H1 (cell line): Measurements from ENCODE around the gene SLCO4C1. TPM values are rescaled to one million over a fixed set of nuclear protein-coding genes. Genes with fewer than 3 reads are reported as not detected.
A peak's percentile ranks its signal among the peaks of the same experiment; 100 is the strongest.

ENCODE experiments used
- CTCF ChIA-PET: fragments of 300-600 bp; sonication (Branson Sonifier 250); formaldehyde crosslinking; loops from one replicate; lab custom pipeline; 2021; ENCODE audit not compliant: partially characterized antibody; lab: Charles Lee
- POLR2A ChIA-PET: fragments of 300-600 bp; sonication (Branson Sonifier 250); formaldehyde crosslinking; loops from one replicate; lab custom pipeline; 2021; ENCODE audit warnings: inconsistent platforms; ENCODE audit not compliant: partially characterized antibody; lab: Charles Lee
- DNase-seq, 2 experiments: peaks; one replicate each; pipeline versions ENCODE4 v3.0.0 to v3.0.0-alpha.2; 2010 to 2022; ENCODE audit warnings: low spot score in 2 of 2, low read depth in 1 of 2, mixed read lengths in 1 of 2
- FAIRE-seq: peaks from 2 replicates; lab custom pipeline; 2011; peaks lifted over from hg19 to GRCh38; lab: Jason Lieb, UNC
- H2AFZ ChIP-seq: 2 replicates; pipeline ENCODE4 v1.8.1; 2012; ENCODE audit warnings: low read length, inconsistent platforms
- H2AK5ac ChIP-seq: 2 replicates; pipeline ENCODE4 v1.6.1; 2013; ENCODE audit warnings: low read depth, low read length
- H2BK120ac ChIP-seq: replicated peaks from 2 replicates; pipeline ENCODE3; 2013; ENCODE audit warnings: low read depth, low read length, inconsistent platforms
- H2BK12ac ChIP-seq: 2 replicates; pipeline ENCODE4 v1.6.1; 2013; ENCODE audit warnings: low read depth, low read length
- H2BK15ac ChIP-seq: 2 replicates; pipeline ENCODE4 v1.6.1; 2013; ENCODE audit warnings: low read length
- H2BK20ac ChIP-seq: 2 replicates; pipeline ENCODE4 v1.6.1; 2013; ENCODE audit warnings: low read length
- H2BK5ac ChIP-seq: 2 replicates; pipeline ENCODE4 v1.6.1; 2013; ENCODE audit warnings: low read depth, low read length
- H3K14ac ChIP-seq: 2 replicates; pipeline ENCODE4 v1.6.1; 2013; ENCODE audit warnings: inconsistent platforms; ENCODE audit not compliant: insufficient read length
- H3K18ac ChIP-seq: 2 replicates; pipeline ENCODE4 v1.6.1; 2013; ENCODE audit warnings: low read length; ENCODE audit errors: extremely low read depth
- H3K23ac ChIP-seq: 2 replicates; pipeline ENCODE4 v1.6.1; 2013; ENCODE audit warnings: inconsistent platforms; ENCODE audit not compliant: insufficient read length
- H3K23me2 ChIP-seq: 2 replicates; pipeline ENCODE4 v1.6.1; 2013; ENCODE audit warnings: low read depth, low read length
- H3K27ac ChIP-seq: 2 replicates; pipeline ENCODE4 v1.6.1; 2011; ENCODE audit warnings: low read depth, low read length, inconsistent platforms
- H3K27me3 ChIP-seq, 4 experiments: replicated peaks in 1 of 4; 1 replicate in 1 of 4; 2 replicates in 3 of 4; pipeline versions ENCODE4 v1.6.1 to v1.8.1; 2011 to 2013; ENCODE audit warnings: low read length in 3 of 4, mild to moderate bottlenecking in 3 of 4, inconsistent platforms in 2 of 4, mixed read lengths in 2 of 4, moderate library complexity in 1 of 4; ENCODE audit not compliant: control insufficient read depth in 3 of 4, insufficient read depth in 3 of 4; ENCODE audit errors: extremely low read depth in 1 of 4
- H3K36me3 ChIP-seq, 4 experiments: 2 replicates each; pipeline versions ENCODE4 v1.6.1 to v1.8.1; 2011 to 2013; ENCODE audit warnings: mild to moderate bottlenecking in 4 of 4, low read length in 3 of 4, moderate library complexity in 2 of 4, control low read depth in 1 of 4, inconsistent platforms in 1 of 4; ENCODE audit not compliant: insufficient read depth in 4 of 4, control insufficient read depth in 2 of 4
- H3K4ac ChIP-seq: replicated peaks from 2 replicates; pipeline ENCODE3; 2013; ENCODE audit warnings: low read length, low read depth, mixed read lengths, inconsistent platforms; ENCODE audit not compliant: insufficient read length
- H3K4me1 ChIP-seq, 4 experiments: replicated peaks in 1 of 4; 1 replicate in 1 of 4; 2 replicates in 3 of 4; pipeline versions ENCODE4 v1.6.1 to v1.8.1; 2011 to 2013; ENCODE audit warnings: low read length in 3 of 4, inconsistent platforms in 2 of 4, mixed read lengths in 1 of 4; ENCODE audit not compliant: insufficient read depth in 4 of 4, control insufficient read depth in 3 of 4
- H3K4me2 ChIP-seq, 2 experiments: 2 replicates each; pipeline versions ENCODE4 v1.6.1 to v1.8.1; 2011 to 2013; ENCODE audit warnings: low read depth in 2 of 2, low read length in 2 of 2, control low read depth in 1 of 2, inconsistent platforms in 1 of 2, mild to moderate bottlenecking in 1 of 2; ENCODE audit not compliant: insufficient read depth in 1 of 2
- H3K4me3 ChIP-seq, 4 experiments: fragments of 200-600, 300-600 bp in 1 of 4; sonication (generic), shearing (Covaris generic), sonication (Bioruptor Twin) in 1 of 4; 2 replicates each; pipeline versions ENCODE4 v1.5.1 to v1.8.1; 2011 to 2016; ENCODE audit warnings: low read length in 4 of 4, low read depth in 3 of 4, control low read depth in 2 of 4, inconsistent platforms in 2 of 4, mild to moderate bottlenecking in 2 of 4, mixed read lengths in 1 of 4, moderate library complexity in 1 of 4; ENCODE audit not compliant: insufficient read depth in 2 of 4; ENCODE audit errors: extremely low read depth in 1 of 4
- H3K56ac ChIP-seq: replicated peaks from 2 replicates; pipeline ENCODE3; 2013; ENCODE audit warnings: low read depth, mild to moderate bottlenecking, mixed read lengths, low read length, inconsistent platforms; ENCODE audit not compliant: insufficient read length
- H3K79me1 ChIP-seq: 2 replicates; pipeline ENCODE4 v1.6.1; 2013; ENCODE audit warnings: low read depth, low read length, control low read depth
- H3K79me2 ChIP-seq, 2 experiments: 2 replicates each; pipeline versions ENCODE4 v1.6.1 to v1.8.1; 2012 to 2013; ENCODE audit warnings: low read length in 2 of 2, mild to moderate bottlenecking in 2 of 2, inconsistent platforms in 1 of 2; ENCODE audit not compliant: insufficient read depth in 2 of 2, control insufficient read depth in 1 of 2
- H3K9ac ChIP-seq, 4 experiments: replicated peaks in 1 of 4; 1 replicate in 1 of 4; 2 replicates in 3 of 4; pipeline versions ENCODE4 v1.6.1 to v1.8.1; 2011 to 2013; ENCODE audit warnings: low read depth in 3 of 4, low read length in 3 of 4, control low read depth in 2 of 4, mild to moderate bottlenecking in 2 of 4, moderate library complexity in 2 of 4, inconsistent platforms in 1 of 4; ENCODE audit errors: extremely low read depth in 1 of 4
- H3K9me3 ChIP-seq, 2 experiments: 2 replicates each; pipeline versions ENCODE4 v1.6.1 to v1.8.1; 2012 to 2013; ENCODE audit warnings: mild to moderate bottlenecking in 2 of 2, moderate library complexity in 2 of 2, control low read depth in 1 of 2, inconsistent platforms in 1 of 2, low read depth in 1 of 2, low read length in 1 of 2, mixed read lengths in 1 of 2; ENCODE audit not compliant: insufficient read depth in 2 of 2
- H4K20me1 ChIP-seq, 2 experiments: replicated peaks in 1 of 2; 2 replicates each; pipeline versions ENCODE3 to v1.8.1; 2011 to 2013; ENCODE audit warnings: inconsistent platforms in 2 of 2, low read length in 2 of 2, mild to moderate bottlenecking in 1 of 2; ENCODE audit not compliant: insufficient read depth in 2 of 2, control insufficient read depth in 1 of 2
- H4K5ac ChIP-seq: 2 replicates; pipeline ENCODE4 v1.6.1; 2013; ENCODE audit warnings: low read length, low read depth, mixed read lengths, inconsistent platforms; ENCODE audit not compliant: insufficient read length
- H4K8ac ChIP-seq: 2 replicates; pipeline ENCODE4 v1.8.0; 2013; ENCODE audit warnings: mild to moderate bottlenecking, moderate library complexity, low read length, inconsistent platforms; ENCODE audit not compliant: insufficient read depth; ENCODE audit errors: extremely low read depth
- H4K91ac ChIP-seq: replicated peaks from 2 replicates; pipeline ENCODE3; 2013; ENCODE audit warnings: low read length, mixed read lengths, inconsistent platforms; ENCODE audit not compliant: insufficient read length
- CEBPB ChIP-seq: IDR thresholded peaks from 2 replicates; pipeline ENCODE4 v1.6.1; 2012; ENCODE audit warnings: low read depth, low read length
- CHD1 ChIP-seq: IDR thresholded peaks from 2 replicates; pipeline ENCODE4 v1.6.1; 2012; ENCODE audit warnings: low read depth, low read length, improper control_type of control experiment
- PHF8 ChIP-seq: fragments of 200-600 bp; sonication (generic); conservative IDR thresholded peaks from 2 replicates; pipeline ENCODE4 v1.7.1; 2012; ENCODE audit warnings: low read depth, mild to moderate bottlenecking, inconsistent platforms, low read length, moderate library complexity
- POLR2A ChIP-seq, 2 experiments: IDR thresholded peaks; 1 replicate in 1 of 2; 2 replicates in 1 of 2; pipeline ENCODE4 v1.6.1; 2011; ENCODE audit warnings: low read depth in 2 of 2, low read length in 2 of 2, mild to moderate bottlenecking in 2 of 2; ENCODE audit errors: control extremely low read depth in 1 of 2
- RAD21 ChIP-seq, 2 experiments: IDR thresholded peaks in 1 of 2; conservative IDR thresholded peaks in 1 of 2; 2 replicates each; pipeline ENCODE4 v1.6.1; 2011; ENCODE audit warnings: low read depth in 2 of 2, low read length in 2 of 2, improper control_type of control experiment in 1 of 2, inconsistent platforms in 1 of 2, mild to moderate bottlenecking in 1 of 2, moderate library complexity in 1 of 2
- TAF1 ChIP-seq: IDR thresholded peaks from 2 replicates; pipeline ENCODE4 v1.6.1; 2011; ENCODE audit warnings: mild to moderate bottlenecking, low read depth, low read length
- TAF7 ChIP-seq: optimal IDR thresholded peaks from 2 replicates; pipeline ENCODE3; 2011; ENCODE audit warnings: low read depth, mild to moderate bottlenecking, inconsistent platforms, low read length, moderate library complexity, borderline replicate concordance
- TCF12 ChIP-seq: IDR thresholded peaks from 2 replicates; pipeline ENCODE4 v1.6.1; 2011; ENCODE audit warnings: low read depth, mild to moderate bottlenecking, low read length
- TEAD4 ChIP-seq: IDR thresholded peaks from 2 replicates; pipeline ENCODE4 v1.6.1; 2012; ENCODE audit warnings: low read depth, low read length, inconsistent platforms, mixed read lengths
- WGBS, 2 experiments: shearing (Covaris generic) in 1 of 2; methylation state at CpG; one replicate each; pipeline versions ENCODE4 v1.1.6 to v1.1.7; 2013 to 2015; ENCODE audit warnings: low lambda C conversion rate in 2 of 2, mixed read lengths in 2 of 2, inconsistent platforms in 1 of 2, low coverage in 1 of 2, missing lambda C conversion rate in 1 of 2; ENCODE audit not compliant: insufficient replicate concordance in 2 of 2, insufficient coverage in 1 of 2, insufficient read length in 1 of 2; ENCODE audit errors: extremely low coverage in 1 of 2, missing lambda C conversion rate in 1 of 2; 5-methylcytosine and 5-hydroxymethylcytosine counted together
- long read RNA-seq, 2 experiments: library from RNA in 1 of 2; library from capped mRNA in 1 of 2; stranded (forward); transcript quantifications; one replicate each; pipeline ENCODE4 v2.0.0, GENCODE V29; 2021; ENCODE audit warnings: inconsistent platforms in 1 of 2
- polyA minus RNA-seq, 3 experiments: library from RNA; depleted of rRNA, polyadenylated mRNA; stranded (reverse); fragments of >200 nt; gene quantifications; 1 replicate in 2 of 3; 2 replicates in 1 of 3; pipeline ENCODE4 v1.2.3, GENCODE V29; 2011
- polyA plus RNA-seq, 7 experiments: library from polyadenylated mRNA; depleted of rRNA in 3 of 7; stranded (reverse) in 5 of 7; unstranded in 2 of 7; fragments of >200 nt in 5 of 7; fragments of 200-250 nt in 2 of 7; gene quantifications; 1 replicate in 5 of 7; 2 replicates in 1 of 7; 4 replicates in 1 of 7; pipeline versions ENCODE4 v1.2.1 to v1.2.3, GENCODE V29; 2011 to 2013; ENCODE audit warnings: missing spikeins in 2 of 7, mixed read lengths in 2 of 7
- total RNA-seq: library from RNA; stranded (reverse); fragmentation: NEBNext Ultra II Directional; extraction: Animal tissue kit (Norgen Biotek cat#: 25700); gene quantifications from 2 replicates; pipeline ENCODE4 v1.2.1, GENCODE V29; 2021

The SLCO4C1 gene
- 4.5 and 4.9 TPM in 2 replicates for total RNA-seq
- polyA plus RNA-seq (2011; rRNA removed) = 0.80 and 1.3 TPM in 2 replicates
- polyA plus RNA-seq (2011; cell fraction: cytosol; rRNA removed) = 1.7 TPM
- polyA plus RNA-seq (2011; cell fraction: nucleus; rRNA removed) = 0.81 TPM
- polyA plus RNA-seq (2012, experiment 1 of 2) = 1.3 to 2.5 TPM (median 2.0 TPM) in 4 replicates
- 0.21 TPM for polyA plus RNA-seq (2012, experiment 2 of 2)
- polyA plus RNA-seq (2013, experiment 1 of 2) = 9.4 TPM
- polyA plus RNA-seq (2013, experiment 2 of 2) = 10.2 TPM
- polyA minus RNA-seq (2011; rRNA and poly(A)+ RNA removed) = 2.5 and 2.8 TPM in 2 replicates
- 2.3 TPM for polyA minus RNA-seq (2011; cell fraction: cytosol; rRNA and poly(A)+ RNA removed)
- polyA minus RNA-seq (2011; cell fraction: nucleus; rRNA and poly(A)+ RNA removed) = 4.5 TPM
- long read RNA-seq, experiment 1, full-length matches to known transcripts = 1 of 7 reads
- long read RNA-seq, experiment 1, partial matches to known transcripts = 0 of 7 reads
- long read RNA-seq, experiment 1, other reads (novel, unspliced or antisense) = 6 of 7 reads
- long read RNA-seq, experiment 2 = 0 reads

- no peak within 1 kb of the TSS for H2AK5ac ChIP-seq
- H3K4me3 ChIP-seq = peak within 1 kb of the TSS; percentile 41 to 77 (median 74)
- H3K27ac ChIP-seq = no peak within 1 kb of the TSS
- 4% methylated on average over 42 of the region's 42 CpGs; no CpG with 5 or more reads in 1 of the 2 experiments for WGBS, 2 experiments
- H3K9me3 ChIP-seq = no peaks in the 10 kb centered on the region
- H4K91ac ChIP-seq = peak within 1 kb of the TSS; percentile 92
- peak within 1 kb of the TSS; percentile 64 for H2BK120ac ChIP-seq
- no peak within 1 kb of the TSS for H3K23ac ChIP-seq
- H4K8ac ChIP-seq = peak within 1 kb of the TSS; percentile 92
- peak within 1 kb of the TSS; percentile 44 for H3K4ac ChIP-seq
- H4K20me1 ChIP-seq = no peaks in the 10 kb centered on the region
- ChIA-PET POLR2A (interaction anchor here (0.6 to 1.6 kb wide), 2 partner anchors 64 to 1584 kb away, joined by 3 read pairs; no protein-coding TSS in a partner anchor), CTCF (interaction anchor here (0.7 to 2.1 kb wide), 27 partner anchors 8 to 352 kb away, joined by 3 to 12 read pairs (median 4); no protein-coding TSS in a partner anchor)
- 0 out of 2 replicates have a peak within 1 kb of the TSS, but pooled peaks have one; percentile 61 for H2BK15ac ChIP-seq
- H3K56ac ChIP-seq = peak within 1 kb of the TSS; percentile 17
- H3K23me2 ChIP-seq = peaks cover 15% of the 10 kb centered on the region
- peak within 1 kb of the TSS; percentile 81 for H2AFZ ChIP-seq
- peak within 1 kb of the TSS in 3 of 4 experiments; percentile 39 to 48 (median 48); a peak in 4 of 7 replicates for H3K9ac ChIP-seq
- no peaks in the 10 kb centered on the region for H3K79me1 ChIP-seq
- DNase-seq = peak; percentile 87 to 95
- no peak for FAIRE-seq
- H3K14ac ChIP-seq = no peak within 1 kb of the TSS
- peak within 1 kb of the TSS; percentile 62; the same call in 1 of the 2 replicates for H2BK5ac ChIP-seq
- H3K79me2 ChIP-seq = no peaks in the 10 kb centered on the region
- peak within 1 kb of the TSS; percentile 84 to 90 for H3K4me2 ChIP-seq
- H3K4me1 ChIP-seq = peaks cover 0 to 7% (median 2%) of the 10 kb centered on the region in 4 experiments; a peak in 2 of 7 replicates
- peak within 1 kb of the TSS; percentile 87; the same call in 1 of the 2 replicates for H2BK20ac ChIP-seq
- peak within 1 kb of the TSS; percentile 91 for H2BK12ac ChIP-seq
- no peaks in the 10 kb centered on the region for H3K36me3 ChIP-seq
- peak within 1 kb of the TSS; percentile 88 for H3K18ac ChIP-seq
- H3K27me3 ChIP-seq = peaks cover 0 to 10% (median 0%) of the 10 kb centered on the region in 4 experiments; a peak in 4 of 7 replicates
- H4K5ac ChIP-seq = no peak within 1 kb of the TSS
- peak; percentile 45 to 60; a peak in 3 of 4 replicates for TF ChIP-seq RAD21 (IDR thresholded peaks at IDR 0.05 in 1 of 2, conservative IDR thresholded peaks at IDR 0.05 in 1 of 2; ENCODE audit: low read depth in 2 of 2, low read length in 2 of 2)
- TF ChIP-seq PHF8 = peak; percentile 49; the same call in 1 of the 2 replicates
- 0 out of 2 replicates have a peak, but pooled peaks have one; percentile 69 for TF ChIP-seq TCF12
- peak in 1 of 2 experiments; percentile 70; a peak in 2 of 3 replicates for TF ChIP-seq POLR2A (IDR thresholded peaks at IDR 0.05; ENCODE audit: control extremely low read depth in 1 of 2, low read depth in 2 of 2, low read length in 2 of 2)
- no peak for TF ChIP-seq TAF7
- no peak for TF ChIP-seq CHD1
- peak; percentile 48; the same call in 1 of the 2 replicates for TF ChIP-seq TEAD4
- no peak for TF ChIP-seq CEBPB
- peak; percentile 64 for TF ChIP-seq TAF1
Observed at GRCh38 chr5:102296178-102296817, at the start of gene SLCO4C1. Gene SLCO4C1 (minus strand): TSS chr5:102296284. CDS start chr5:102296262, 22 bp downstream.
